ENCODE results near the gene MBD3L5. TPM values are rescaled to one million over a fixed set of nuclear protein-coding genes. Genes with fewer than 3 reads are reported as not detected.

MBD3L5 gene
- not detected in 2 replicates for total RNA-seq

DNA sequence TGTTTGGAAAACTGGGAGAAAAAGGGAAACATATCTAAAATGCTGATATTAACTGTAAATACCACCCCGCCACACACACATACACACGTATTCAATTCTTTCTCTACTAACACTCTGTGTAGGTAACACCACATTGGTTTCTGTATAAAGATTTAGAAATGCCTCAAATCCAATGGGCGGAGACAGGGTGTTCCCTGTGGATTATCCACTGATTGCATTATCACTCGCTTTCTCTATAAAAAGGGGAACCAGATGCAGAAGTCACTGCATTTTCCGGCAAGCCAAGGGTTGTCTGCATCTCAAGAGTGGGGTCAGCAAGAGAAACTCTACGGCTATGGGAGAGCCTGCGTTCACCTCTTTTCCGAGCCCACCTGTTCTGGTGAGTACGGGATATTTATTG lies at the start of gene MBD3L5:
Gene MBD3L5, plus strand, starts transcription at position 301 of the 400 bp plus-strand sequence. Its CDS starts 34 bp downstream, at position 335.

DNA sequence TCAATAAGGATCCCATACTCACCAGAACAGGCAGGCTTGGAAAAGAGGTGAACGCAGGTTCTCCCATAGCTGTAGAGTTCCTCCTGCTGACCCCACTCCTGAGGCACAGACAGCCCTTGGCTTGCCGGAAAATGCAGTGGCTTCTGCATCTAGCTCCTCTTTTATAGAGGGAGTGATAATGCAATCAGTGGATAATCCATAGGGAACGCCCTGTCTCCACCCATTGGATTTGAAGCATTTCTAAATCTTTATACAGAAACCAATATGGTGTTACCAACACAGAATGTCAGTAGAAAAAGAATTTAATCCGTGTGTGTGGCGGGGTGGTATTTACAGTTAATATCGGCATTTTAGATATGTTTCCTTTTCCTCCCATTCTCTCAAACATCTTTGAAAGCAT lies 9.0 kb upstream of the MBD3L5 start, which contains the start of gene MBD3L2B:
Gene MBD3L2B, minus strand, starts transcription at position 101 of the 400 bp plus-strand sequence. Its CDS starts 34 bp downstream, at position 67.

DNA sequence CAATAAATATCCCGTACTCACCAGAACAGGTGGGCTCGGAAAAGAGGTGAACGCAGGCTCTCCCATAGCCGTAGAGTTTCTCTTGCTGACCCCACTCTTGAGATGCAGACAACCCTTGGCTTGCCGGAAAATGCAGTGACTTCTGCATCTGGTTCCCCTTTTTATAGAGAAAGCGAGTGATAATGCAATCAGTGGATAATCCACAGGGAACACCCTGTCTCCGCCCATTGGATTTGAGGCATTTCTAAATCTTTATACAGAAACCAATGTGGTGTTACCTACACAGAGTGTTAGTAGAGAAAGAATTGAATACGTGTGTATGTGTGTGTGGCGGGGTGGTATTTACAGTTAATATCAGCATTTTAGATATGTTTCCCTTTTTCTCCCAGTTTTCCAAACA lies 9.7 kb downstream of the MBD3L5 start, which contains the start of gene MBD3L4:
Gene MBD3L4, minus strand, starts transcription at position 101 of the 400 bp plus-strand sequence. Its CDS starts 35 bp downstream, at position 66.

DNA sequence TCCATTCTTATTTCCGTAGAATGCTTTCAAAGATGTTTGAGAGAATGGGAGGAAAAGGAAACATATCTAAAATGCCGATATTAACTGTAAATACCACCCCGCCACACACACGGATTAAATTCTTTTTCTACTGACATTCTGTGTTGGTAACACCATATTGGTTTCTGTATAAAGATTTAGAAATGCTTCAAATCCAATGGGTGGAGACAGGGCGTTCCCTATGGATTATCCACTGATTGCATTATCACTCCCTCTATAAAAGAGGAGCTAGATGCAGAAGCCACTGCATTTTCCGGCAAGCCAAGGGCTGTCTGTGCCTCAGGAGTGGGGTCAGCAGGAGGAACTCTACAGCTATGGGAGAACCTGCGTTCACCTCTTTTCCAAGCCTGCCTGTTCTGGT lies 18.6 kb downstream of the MBD3L5 start, which contains the start of gene MBD3L2:
Gene MBD3L2, plus strand, starts transcription at position 301 of the 400 bp plus-strand sequence. Its CDS starts 53 bp downstream, at position 354.

DNA sequence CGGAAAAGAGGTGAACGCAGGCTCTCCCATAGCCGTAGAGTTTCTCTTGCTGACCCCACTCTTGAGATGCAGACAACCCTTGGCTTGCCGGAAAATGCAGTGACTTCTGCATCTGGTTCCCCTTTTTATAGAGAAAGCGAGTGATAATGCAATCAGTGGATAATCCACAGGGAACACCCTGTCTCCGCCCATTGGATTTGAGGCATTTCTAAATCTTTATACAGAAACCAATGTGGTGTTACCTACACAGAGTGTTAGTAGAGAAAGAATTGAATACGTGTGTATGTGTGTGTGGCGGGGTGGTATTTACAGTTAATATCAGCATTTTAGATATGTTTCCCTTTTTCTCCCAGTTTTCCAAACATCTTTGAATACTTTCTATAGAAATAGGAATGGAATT lies 28.2 kb downstream of the MBD3L5 start, which contains the start of gene MBD3L3:
Gene MBD3L3, minus strand, starts transcription at position 101 of the 400 bp plus-strand sequence. Its CDS starts 71 bp downstream, at position 30.

DNA sequence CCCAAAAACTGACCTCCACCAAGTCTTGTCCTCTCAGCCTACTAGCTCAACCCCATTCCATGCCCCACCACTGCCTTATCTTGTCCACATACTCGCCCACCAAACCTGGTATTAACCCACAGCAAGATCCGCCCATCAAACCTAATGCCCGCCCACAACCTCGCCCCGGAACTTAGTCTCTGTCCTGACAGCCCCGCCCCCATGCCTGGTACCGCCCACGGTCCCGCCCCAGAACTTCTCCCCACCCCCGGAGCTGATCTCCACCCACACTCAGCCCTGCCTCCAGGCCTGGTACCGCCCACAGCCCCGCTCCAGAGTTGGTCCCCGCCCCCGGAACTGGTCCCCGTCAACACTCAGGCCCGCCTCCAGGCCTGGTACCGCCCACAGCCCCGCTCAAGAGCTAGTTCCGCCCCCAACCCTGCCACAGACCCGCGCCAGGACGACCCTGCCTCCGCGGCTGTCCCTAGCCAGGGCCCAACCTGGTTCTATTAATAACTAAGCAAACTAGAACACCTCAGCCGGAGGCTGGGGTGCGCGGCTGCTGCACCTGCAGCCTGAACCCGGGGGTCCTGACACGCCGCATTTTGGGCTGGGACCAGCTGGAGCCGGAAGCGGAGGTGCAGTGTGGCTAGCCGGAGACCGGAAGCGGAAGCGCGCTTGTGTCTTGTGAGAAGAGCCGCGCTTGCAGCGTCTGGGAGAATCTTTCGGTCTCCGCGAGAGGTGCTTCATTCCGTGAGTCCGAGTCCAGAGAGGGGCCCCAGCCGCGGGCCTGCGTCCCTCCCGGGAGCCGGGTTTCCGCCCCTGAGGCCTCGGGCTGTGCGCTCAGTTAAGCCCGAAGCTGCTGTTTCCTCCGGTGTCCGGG lies 38.9 kb downstream of the MBD3L5 start, which contains the start of gene ZNF557:
Gene ZNF557, plus strand, starts transcription at position 662 of the 862 bp plus-strand sequence. CDS start 5,372 bp downstream, outside the sequence.

Other genes with a start within 250 kb of the MBD3L5 start
- gene ADGRE1, start 143.0 kb upstream of the MBD3L5 start, total RNA-seq, result not detected in 2 replicates
- not detected in 2 replicates for gene MBD3L2B, start 9.1 kb upstream of the MBD3L5 start, total RNA-seq
- gene MBD3L4, start 9.6 kb downstream of the MBD3L5 start, total RNA-seq, result not detected in 2 replicates
- not detected in 2 replicates for gene MBD3L2, start 18.7 kb downstream of the MBD3L5 start, total RNA-seq
- not detected in 2 replicates for gene MBD3L3, start 28.1 kb downstream of the MBD3L5 start, total RNA-seq
- gene ZNF557, start 39.1 kb downstream of the MBD3L5 start, total RNA-seq, result 18.5 and 21.1 TPM in 2 replicates